HK-2 (cell line): ENCODE measurements around the gene EDDM13.
"Not testable (repeated sequence)": the region's sequence is repeated elsewhere in the genome, so short reads cannot be mapped to it uniquely, and the experiment has no call there.

Experiments
- DNase-seq: peaks from one replicate; pipeline ENCODE4 v3.0.0-alpha.2; 2018; ENCODE audit not compliant: unreplicated experiment

The EDDM13 gene

GRCh38 chr19:56321254-56321988, 48.9 kb downstream of the EDDM13 start:
- no peak for DNase-seq

GRCh38 chr19:56321989-56322440, 49.5 kb downstream of the EDDM13 start:
- no peak for DNase-seq

GRCh38 chr19:56324436-56324835, 51.9 kb downstream of the EDDM13 start:
- DNase-seq: no peak

GRCh38 chr19:56332695-56333094, 60.1 kb downstream of the EDDM13 start:
- no peak for DNase-seq

GRCh38 chr19:56333506-56333905, 61.0 kb downstream of the EDDM13 start:
- peak; percentile 18 for DNase-seq

GRCh38 chr19:56335371-56335770, 62.8 kb downstream of the EDDM13 start:
- DNase-seq: not testable (repeated sequence)

- DNase-seq: not testable (repeated sequence)
These were observed 64.5 kb downstream of the EDDM13 start for GRCh38 chr19:56337077-56337476.

GRCh38 chr19:56339031-56339430, 66.5 kb downstream of the EDDM13 start:
- DNase-seq: not testable (repeated sequence)

- no peak for DNase-seq
These were observed 69.4 kb downstream of the EDDM13 start for GRCh38 chr19:56341948-56342347.

GRCh38 chr19:56347163-56347778, 74.7 kb downstream of the EDDM13 start:
- no peak for DNase-seq

- no peak for DNase-seq
These were observed 75.8 kb downstream of the EDDM13 start for GRCh38 chr19:56348289-56348877.

- DNase-seq: peak; percentile 22
These were observed 78.0 kb downstream of the EDDM13 start for GRCh38 chr19:56350416-56351045.

- DNase-seq: no peak
These were observed 78.7 kb downstream of the EDDM13 start for GRCh38 chr19:56351208-56351607.

GRCh38 chr19:56355517-56355916, 83.0 kb downstream of the EDDM13 start:
- no peak for DNase-seq

- no peak for DNase-seq
These were observed 84.4 kb downstream of the EDDM13 start for GRCh38 chr19:56356944-56357343.
